NB4 (cell line): ENCODE measurements around the gene FBN1.

ENCODE experiments used
- DNase-seq: peaks from one replicate; pipeline ENCODE4 v3.0.0; 2010; ENCODE audit warnings: low read depth
- H3K4me3 ChIP-seq: one replicate; pipeline ENCODE4 v1.5.1; 2011; ENCODE audit warnings: mild to moderate bottlenecking, low read depth, low read length, moderate library complexity
- CTCF ChIP-seq: IDR thresholded peaks from one replicate; pipeline ENCODE4 v1.5.1; 2012; ENCODE audit warnings: low read depth, low read length
- MAX ChIP-seq: IDR thresholded peaks from 2 replicates; pipeline ENCODE4 v1.6.1; 2011; ENCODE audit warnings: low read depth, low read length
- MYC ChIP-seq: IDR thresholded peaks from 2 replicates; pipeline ENCODE4 v1.6.1; 2011; ENCODE audit warnings: low read depth, low read length
- POLR2A ChIP-seq: IDR thresholded peaks from 2 replicates; pipeline ENCODE4 v1.6.1; 2011; ENCODE audit warnings: mild to moderate bottlenecking; ENCODE audit not compliant: insufficient read length; ENCODE audit errors: extremely low read depth

The FBN1 gene

DNA sequence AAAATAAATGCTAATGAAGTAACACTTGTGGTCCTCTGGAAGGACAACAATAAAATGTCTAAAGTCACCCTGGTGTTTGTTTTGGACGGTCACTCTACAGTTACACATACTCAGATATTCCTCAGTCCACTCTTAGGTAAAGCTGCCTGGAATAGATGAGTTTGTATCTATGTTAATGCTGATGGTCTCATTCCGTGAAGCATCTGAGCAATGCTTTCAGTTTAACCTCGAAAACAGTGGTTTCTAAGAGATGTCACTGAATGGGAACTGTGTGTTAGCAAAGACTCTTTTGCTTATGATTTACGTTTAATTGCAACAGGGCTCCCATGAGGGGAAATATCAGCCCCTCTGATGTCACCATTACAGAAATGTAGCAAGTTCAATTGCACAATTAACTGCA is 49.1 kb downstream of the FBN1 start:
- H3K4me3 ChIP-seq: no peak overlapping the region
- no peak for DNase-seq
- TF ChIP-seq CTCF: no peak
- no peak for TF ChIP-seq MAX
- no peak for TF ChIP-seq MYC
- no peak for TF ChIP-seq POLR2A

GRCh38 chr15:48595981-48596380 is 49.5 kb downstream of the FBN1 start:
- TF ChIP-seq MYC: no peak
- no peak for TF ChIP-seq POLR2A
- TF ChIP-seq MAX: no peak
- TF ChIP-seq CTCF: no peak
- H3K4me3 ChIP-seq: no peak overlapping the region
- DNase-seq: no peak

DNA sequence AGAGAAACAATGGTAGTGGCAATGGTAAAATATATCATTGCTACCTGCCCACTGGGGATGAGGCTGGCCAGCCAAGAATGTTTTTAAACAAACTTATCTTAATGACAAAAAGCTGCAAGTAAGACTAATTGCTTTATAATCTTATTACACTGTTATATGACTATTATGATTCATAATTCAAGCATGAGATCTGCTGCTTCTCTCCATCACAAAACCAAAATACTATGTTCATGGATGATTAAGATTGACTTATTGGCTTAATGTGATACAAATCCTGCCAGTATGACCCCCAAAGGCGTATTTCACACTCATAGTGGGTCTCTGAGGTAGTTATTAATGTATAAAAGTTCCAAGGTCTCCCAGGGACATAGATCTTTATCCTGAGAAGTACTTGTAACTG is 52.6 kb downstream of the FBN1 start:
- H3K4me3 ChIP-seq: no peak overlapping the region
- TF ChIP-seq POLR2A: no peak
- no peak for TF ChIP-seq CTCF
- no peak for TF ChIP-seq MAX
- TF ChIP-seq MYC: no peak
- no peak for DNase-seq

DNA sequence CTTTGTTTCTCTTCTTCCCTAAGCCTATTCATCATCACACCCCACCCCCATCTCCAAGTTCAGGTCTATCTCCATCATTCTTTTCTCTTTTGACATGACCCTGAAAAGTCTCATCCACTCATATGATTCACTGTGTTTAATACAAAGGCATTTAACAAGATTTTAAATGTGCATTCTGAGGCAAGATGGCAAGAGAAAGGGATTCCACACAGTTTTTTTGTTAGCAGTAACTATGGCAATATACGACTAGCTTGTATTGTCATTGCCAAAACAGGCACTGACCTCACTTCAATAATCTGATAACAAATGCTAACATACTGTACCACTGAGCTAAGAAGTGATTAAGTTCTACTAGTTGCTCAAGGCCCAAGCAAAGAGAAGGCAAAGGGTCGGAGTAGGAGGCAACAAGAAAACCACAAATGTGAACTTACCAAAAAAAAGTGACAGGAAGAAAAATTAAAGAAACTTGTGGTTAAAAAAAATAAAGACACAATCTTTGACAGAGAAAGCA is 53.2 kb downstream of the FBN1 start:
- TF ChIP-seq MAX (no peak), MYC (no peak), CTCF (no peak), POLR2A (no peak)
- DNase-seq: no peak

GRCh38 chr15:48590723-48591122 is 54.8 kb downstream of the FBN1 start:
- TF ChIP-seq CTCF: no peak
- TF ChIP-seq POLR2A: no peak
- no peak for TF ChIP-seq MYC
- no peak for TF ChIP-seq MAX
- DNase-seq: no peak
- H3K4me3 ChIP-seq: no peak overlapping the region

More for the DNA sequence above, 53.2 kb downstream of the FBN1 start:
- no peak overlapping the region for H3K4me3 ChIP-seq
